Ishikawa (cell line): Measurements from ENCODE around the gene UNC80.

Experiments
- MAX ChIP-seq: IDR thresholded peaks from 2 replicates; pipeline ENCODE4 v1.6.1; 2012
- TCF12 ChIP-seq: IDR thresholded peaks from 2 replicates; pipeline ENCODE4 v1.6.1; 2012; ENCODE audit warnings: low read depth
- YY1 ChIP-seq: IDR thresholded peaks from 2 replicates; pipeline ENCODE4 v1.6.1; 2012; ENCODE audit warnings: low read depth

DNA sequence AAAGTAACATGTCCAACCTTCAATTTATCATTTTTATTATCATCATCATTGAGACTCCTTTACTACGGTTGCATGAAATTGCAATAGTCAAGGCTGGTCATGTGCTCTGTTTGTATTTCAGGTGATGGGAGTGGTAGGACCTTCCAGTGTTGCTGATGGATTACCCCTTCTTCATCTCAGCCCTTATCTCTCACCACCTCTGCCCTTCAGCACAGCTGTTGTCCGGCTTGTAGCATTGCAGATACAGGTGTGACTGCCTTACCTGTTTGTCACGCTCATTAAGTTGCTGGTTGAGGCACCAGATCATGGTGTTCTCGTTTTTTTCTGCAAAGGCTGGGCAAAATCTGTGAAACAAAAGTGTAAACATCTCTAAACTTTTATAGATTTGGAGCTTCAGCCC, 199.1 kb downstream of the UNC80 start:
- TF ChIP-seq YY1 (no peak), MAX (no peak), TCF12 (no peak)
